Thyroid gland (tissue), 4 donors: ENCODE results near the gene TDRD1.

Experiments
- POLR2A ChIP-seq, 2 donors: fragments of 450-650 bp; IDR thresholded peaks; one replicate each; pipeline ENCODE4 v1.6.1; 2017; ENCODE audit warnings: antibody characterized with exemption in 2 of 2, mild to moderate bottlenecking in 2 of 2, moderate library complexity in 1 of 2
- TF ChIP-seq, protein P1 (sequence below), 6 experiments: fragments of 200-600 bp in 3 of 6; fragments of 450-650 bp in 3 of 6; sonication (generic) in 3 of 6; IDR thresholded peaks; one replicate each; pipeline ENCODE4 v1.5.1; 2016 to 2019; ENCODE audit warnings: antibody characterized with exemption in 6 of 6, mild to moderate bottlenecking in 2 of 6, inconsistent platforms in 1 of 6, moderate library complexity in 1 of 6

DNA sequence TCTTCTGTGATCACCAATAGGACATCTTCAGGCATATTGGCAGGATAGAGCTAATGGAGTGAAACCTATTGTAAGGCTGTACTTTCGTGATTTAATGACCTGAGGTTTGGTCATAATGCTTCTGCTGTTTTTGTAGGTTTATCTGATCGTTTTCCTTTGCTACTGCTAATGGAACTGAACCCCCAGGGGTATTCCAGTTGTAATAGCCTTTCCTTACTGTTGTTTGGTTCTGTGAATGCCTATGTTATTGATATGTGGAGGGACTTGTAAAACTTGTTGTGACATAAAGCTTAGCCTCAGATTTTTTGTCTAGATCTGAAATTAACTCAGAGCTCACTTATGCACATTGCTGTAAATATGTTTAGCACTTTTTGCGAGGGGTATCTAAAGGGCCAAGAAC lies 49.0 kb downstream of the TDRD1 start:
- TF ChIP-seq, protein P1, sequence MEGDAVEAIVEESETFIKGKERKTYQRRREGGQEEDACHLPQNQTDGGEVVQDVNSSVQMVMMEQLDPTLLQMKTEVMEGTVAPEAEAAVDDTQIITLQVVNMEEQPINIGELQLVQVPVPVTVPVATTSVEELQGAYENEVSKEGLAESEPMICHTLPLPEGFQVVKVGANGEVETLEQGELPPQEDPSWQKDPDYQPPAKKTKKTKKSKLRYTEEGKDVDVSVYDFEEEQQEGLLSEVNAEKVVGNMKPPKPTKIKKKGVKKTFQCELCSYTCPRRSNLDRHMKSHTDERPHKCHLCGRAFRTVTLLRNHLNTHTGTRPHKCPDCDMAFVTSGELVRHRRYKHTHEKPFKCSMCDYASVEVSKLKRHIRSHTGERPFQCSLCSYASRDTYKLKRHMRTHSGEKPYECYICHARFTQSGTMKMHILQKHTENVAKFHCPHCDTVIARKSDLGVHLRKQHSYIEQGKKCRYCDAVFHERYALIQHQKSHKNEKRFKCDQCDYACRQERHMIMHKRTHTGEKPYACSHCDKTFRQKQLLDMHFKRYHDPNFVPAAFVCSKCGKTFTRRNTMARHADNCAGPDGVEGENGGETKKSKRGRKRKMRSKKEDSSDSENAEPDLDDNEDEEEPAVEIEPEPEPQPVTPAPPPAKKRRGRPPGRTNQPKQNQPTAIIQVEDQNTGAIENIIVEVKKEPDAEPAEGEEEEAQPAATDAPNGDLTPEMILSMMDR (IDR thresholded peaks at IDR 0.05) = no peak
- TF ChIP-seq POLR2A (IDR thresholded peaks at IDR 0.05) = no peak
